ENCODE results near the gene TNS1.
"Not testable (repeated sequence)": the region's sequence is repeated elsewhere in the genome, so short reads cannot be mapped to it uniquely, and the experiment has no call there.

Gene TNS1

DNA sequence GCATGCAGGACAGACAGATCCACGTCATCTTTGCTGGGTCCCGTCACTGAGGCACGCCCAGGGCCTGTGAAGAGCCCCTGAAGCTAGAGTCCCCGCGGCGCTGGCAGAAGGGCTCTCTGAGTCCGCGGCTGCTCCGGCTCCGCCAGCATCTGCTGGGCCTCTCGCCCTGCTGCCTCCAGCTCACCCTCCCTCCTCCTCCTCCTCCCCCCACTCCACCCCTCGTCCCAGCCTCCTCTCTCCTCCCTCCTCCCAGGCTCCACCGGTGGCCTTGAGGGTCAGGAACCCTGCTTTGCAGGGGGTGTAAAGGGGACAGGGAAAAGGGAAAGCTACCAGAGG is at the start of gene TNS1:
Gene TNS1, minus strand, starts transcription at position 151 of the 336 bp plus-strand sequence. Its CDS starts 123 bp downstream, at position 28.
- Mint-ChIP-seq H3K36me3 (ENCODE audit: low read depth) (no peaks in the 10 kb centered on the region), H3K27ac (peak within 1 kb of the TSS; percentile 47), H3K9me3 (no peaks in the 10 kb centered on the region), H3K4me3 (no peak within 1 kb of the TSS), H3K4me1 (ENCODE audit: low read depth) (peaks cover 65% of the 10 kb centered on the region), H3K27me3 (peaks cover 3% of the 10 kb centered on the region)
- intact Hi-C loops (cut with micrococcal nuclease), result no loop called here

DNA sequence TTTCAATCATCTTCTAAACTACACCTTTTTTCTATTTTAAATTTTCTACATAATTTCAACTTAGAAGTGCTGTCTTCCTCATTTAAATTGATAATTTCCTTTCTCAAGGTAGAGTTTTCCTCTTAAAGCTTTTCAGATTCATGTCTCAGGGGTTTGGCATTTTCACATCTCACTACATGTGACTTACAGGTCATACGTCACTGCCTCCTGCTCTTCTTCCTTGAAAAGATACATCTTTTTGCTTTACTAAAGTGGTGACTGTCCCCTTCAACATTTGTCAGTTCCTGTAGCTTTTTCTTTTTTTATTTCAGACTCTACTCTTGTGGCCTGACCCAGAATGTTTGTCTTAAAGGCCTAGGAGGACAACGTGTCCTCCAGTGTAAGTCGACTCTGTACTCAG is 49.1 kb upstream of the TNS1 start:
- Mint-ChIP-seq H3K27ac (peak overlapping the region; percentile 2), H3K4me1 (ENCODE audit: low read depth) (peaks cover 37% of the 10 kb centered on the region), H3K36me3 (ENCODE audit: low read depth) (peaks cover 9% of the 10 kb centered on the region), H3K27me3 (no peaks in the 10 kb centered on the region), H3K9me3 (peaks cover 9% of the 10 kb centered on the region), H3K4me3 (no peak overlapping the region)
- intact Hi-C loops (cut with micrococcal nuclease), result no loop called here

GRCh38 chr2:218047536-218048225 is 44.9 kb upstream of the TNS1 start:
- Mint-ChIP-seq H3K4me1 (ENCODE audit: low read depth) (peaks cover 70% of the 10 kb centered on the region), H3K4me3 (peak overlapping the region; percentile 57), H3K27ac (peak overlapping the region; percentile 83), H3K27me3 (no peaks in the 10 kb centered on the region), H3K36me3 (ENCODE audit: low read depth) (peaks cover 22% of the 10 kb centered on the region), H3K9me3 (peaks cover 9% of the 10 kb centered on the region)
- intact Hi-C loops (cut with micrococcal nuclease), result loop anchor here (2.0 kb wide), 1 partner anchor 17 kb away; no protein-coding TSS in a partner anchor

GRCh38 chr2:218046238-218046637 is 43.4 kb upstream of the TNS1 start:
- intact Hi-C loops (cut with micrococcal nuclease), result no loop called here
- H3K27ac Mint-ChIP-seq, result peak overlapping the region; percentile 83
- H3K9me3 Mint-ChIP-seq, result peaks cover 9% of the 10 kb centered on the region
- H3K27me3 Mint-ChIP-seq, result no peaks in the 10 kb centered on the region
- peaks cover 65% of the 10 kb centered on the region for H3K4me1 Mint-ChIP-seq (ENCODE audit: low read depth)
- peak overlapping the region; percentile 20 for H3K4me3 Mint-ChIP-seq
- H3K36me3 Mint-ChIP-seq (ENCODE audit: low read depth), result peaks cover 22% of the 10 kb centered on the region

DNA sequence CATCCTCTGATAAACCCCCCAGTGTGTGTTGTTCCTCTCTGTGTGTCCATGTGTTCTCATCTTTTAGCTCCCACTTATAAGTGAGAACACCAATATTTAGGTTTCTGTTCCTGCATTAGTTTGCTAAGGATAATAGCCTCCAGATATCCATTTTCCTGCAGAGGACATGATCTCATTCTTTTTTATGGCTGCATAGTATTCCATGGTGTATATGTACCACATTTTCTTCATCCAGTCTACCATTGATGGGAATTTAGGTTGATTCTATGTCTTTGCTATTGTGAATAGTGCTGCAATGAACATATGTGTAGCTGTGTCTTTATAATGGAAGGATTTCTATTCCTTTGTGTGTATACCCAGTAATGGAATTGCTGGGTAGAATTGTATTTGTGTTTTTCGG is 41.8 kb upstream of the TNS1 start:
- H3K27me3 Mint-ChIP-seq; H3K9me3 Mint-ChIP-seq; H3K27ac Mint-ChIP-seq; intact Hi-C loops (cut with micrococcal nuclease); H3K4me3 Mint-ChIP-seq: not testable (repeated sequence)
- peaks cover 72% of the 10 kb centered on the region for H3K4me1 Mint-ChIP-seq (ENCODE audit: low read depth)
- H3K36me3 Mint-ChIP-seq (ENCODE audit: low read depth), result peaks cover 14% of the 10 kb centered on the region

GRCh38 chr2:218043701-218044109 is 40.9 kb upstream of the TNS1 start:
- H3K4me1 Mint-ChIP-seq (ENCODE audit: low read depth), result peaks cover 73% of the 10 kb centered on the region
- no peaks in the 10 kb centered on the region for H3K27me3 Mint-ChIP-seq
- no peak overlapping the region for H3K4me3 Mint-ChIP-seq
- H3K36me3 Mint-ChIP-seq (ENCODE audit: low read depth), result peaks cover 14% of the 10 kb centered on the region
- peak overlapping the region; percentile 45 for H3K27ac Mint-ChIP-seq
- intact Hi-C loops (cut with micrococcal nuclease), result no loop called here
- no peaks in the 10 kb centered on the region for H3K9me3 Mint-ChIP-seq

GRCh38 chr2:218043100-218043499 is 40.3 kb upstream of the TNS1 start:
- peak overlapping the region; percentile 28 for H3K27ac Mint-ChIP-seq
- H3K9me3 Mint-ChIP-seq, result no peaks in the 10 kb centered on the region
- H3K4me3 Mint-ChIP-seq, result no peak overlapping the region
- intact Hi-C loops (cut with micrococcal nuclease), result no loop called here
- peaks cover 14% of the 10 kb centered on the region for H3K36me3 Mint-ChIP-seq (ENCODE audit: low read depth)
- peaks cover 71% of the 10 kb centered on the region for H3K4me1 Mint-ChIP-seq (ENCODE audit: low read depth)
- no peaks in the 10 kb centered on the region for H3K27me3 Mint-ChIP-seq

GRCh38 chr2:218041302-218042168 is 38.7 kb upstream of the TNS1 start:
- H3K36me3 Mint-ChIP-seq (ENCODE audit: low read depth), result peaks cover 14% of the 10 kb centered on the region
- H3K9me3 Mint-ChIP-seq, result no peaks in the 10 kb centered on the region
- H3K27ac Mint-ChIP-seq, result no peak overlapping the region
- peaks cover 71% of the 10 kb centered on the region for H3K4me1 Mint-ChIP-seq (ENCODE audit: low read depth)
- no peaks in the 10 kb centered on the region for H3K27me3 Mint-ChIP-seq
- intact Hi-C loops (cut with micrococcal nuclease), result no loop called here
- no peak overlapping the region for H3K4me3 Mint-ChIP-seq

DNA sequence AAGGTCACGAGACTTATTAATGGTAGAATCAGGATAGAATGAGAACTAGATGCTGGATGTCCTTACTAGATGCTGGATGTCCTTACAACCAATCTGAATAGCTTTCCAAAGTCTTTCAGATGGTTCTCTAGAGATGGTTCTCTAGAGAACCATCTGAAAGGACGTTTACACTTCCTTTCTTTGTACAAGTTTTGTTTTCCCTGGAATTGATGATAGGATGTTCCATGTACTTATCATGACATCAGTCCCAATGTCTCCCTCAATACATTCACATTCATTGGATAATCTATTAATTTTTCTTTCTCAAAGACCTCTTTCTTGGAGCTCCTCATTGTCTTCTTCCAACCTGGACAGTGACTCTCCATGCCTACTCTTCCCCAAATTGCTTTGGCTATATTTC is 38.1 kb upstream of the TNS1 start:
- no peak overlapping the region for H3K27ac Mint-ChIP-seq
- no peak overlapping the region for H3K4me3 Mint-ChIP-seq
- peaks cover 71% of the 10 kb centered on the region for H3K4me1 Mint-ChIP-seq (ENCODE audit: low read depth)
- H3K36me3 Mint-ChIP-seq (ENCODE audit: low read depth), result peaks cover 14% of the 10 kb centered on the region
- no peaks in the 10 kb centered on the region for H3K9me3 Mint-ChIP-seq
- H3K27me3 Mint-ChIP-seq, result no peaks in the 10 kb centered on the region
- intact Hi-C loops (cut with micrococcal nuclease), result no loop called here

GRCh38 chr2:218039171-218039570 is 36.4 kb upstream of the TNS1 start:
- intact Hi-C loops (cut with micrococcal nuclease), result no loop called here
- Mint-ChIP-seq H3K4me1 (ENCODE audit: low read depth) (peaks cover 75% of the 10 kb centered on the region), H3K4me3 (no peak overlapping the region), H3K36me3 (ENCODE audit: low read depth) (peaks cover 10% of the 10 kb centered on the region), H3K27ac (no peak overlapping the region), H3K27me3 (no peaks in the 10 kb centered on the region), H3K9me3 (no peaks in the 10 kb centered on the region)

GRCh38 chr2:218036371-218036770 is 33.6 kb upstream of the TNS1 start:
- intact Hi-C loops (cut with micrococcal nuclease), result loop anchor here (1.0 kb wide), 1 partner anchor 32 kb away; no protein-coding TSS in a partner anchor
- peaks cover 69% of the 10 kb centered on the region for H3K4me1 Mint-ChIP-seq (ENCODE audit: low read depth)
- no peaks in the 10 kb centered on the region for H3K9me3 Mint-ChIP-seq
- H3K27ac Mint-ChIP-seq, result peak overlapping the region; percentile 83
- H3K4me3 Mint-ChIP-seq, result no peak overlapping the region
- no peaks in the 10 kb centered on the region for H3K36me3 Mint-ChIP-seq (ENCODE audit: low read depth)
- H3K27me3 Mint-ChIP-seq, result peaks cover 9% of the 10 kb centered on the region

DNA sequence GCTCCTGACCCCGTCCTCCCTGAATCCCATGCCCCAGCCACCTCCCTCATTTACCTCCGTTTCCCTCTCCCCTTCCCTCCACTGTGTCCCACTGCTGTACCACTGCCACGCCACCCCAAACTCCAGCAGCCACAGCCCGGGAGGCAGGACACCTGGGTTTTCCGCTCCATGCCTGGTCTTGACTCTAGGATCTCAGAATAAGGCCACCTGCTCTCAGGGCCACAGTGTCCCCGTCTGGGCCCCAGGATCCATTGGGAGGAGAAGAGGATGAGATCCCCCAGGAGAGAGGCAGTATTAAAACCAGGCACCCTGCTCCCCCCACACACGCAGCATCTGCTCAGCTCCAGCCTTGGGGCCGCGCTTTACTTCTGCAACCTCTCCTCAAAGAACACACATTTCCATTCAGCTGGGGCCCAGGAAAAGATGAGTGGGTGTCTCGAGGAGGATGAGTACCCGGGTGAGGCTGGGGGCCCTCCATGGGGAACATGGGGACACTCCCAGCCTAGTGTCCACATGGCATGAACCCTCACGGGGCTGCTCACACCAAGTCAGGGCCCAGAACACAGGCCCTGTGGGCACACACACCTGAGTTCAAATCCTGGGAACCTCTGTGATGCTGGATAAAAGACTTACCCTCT is 32.8 kb upstream of the TNS1 start:
- intact Hi-C loops (cut with micrococcal nuclease), result loop anchor here (1.0 to 2.0 kb wide), 2 partner anchors 33 to 251 kb away; no protein-coding TSS in a partner anchor
- Mint-ChIP-seq H3K27ac (peak overlapping the region; percentile 83), H3K9me3 (no peaks in the 10 kb centered on the region), H3K27me3 (peaks cover 9% of the 10 kb centered on the region), H3K4me3 (peak overlapping the region; percentile 60), H3K36me3 (ENCODE audit: low read depth) (no peaks in the 10 kb centered on the region), H3K4me1 (ENCODE audit: low read depth) (peaks cover 61% of the 10 kb centered on the region)

DNA sequence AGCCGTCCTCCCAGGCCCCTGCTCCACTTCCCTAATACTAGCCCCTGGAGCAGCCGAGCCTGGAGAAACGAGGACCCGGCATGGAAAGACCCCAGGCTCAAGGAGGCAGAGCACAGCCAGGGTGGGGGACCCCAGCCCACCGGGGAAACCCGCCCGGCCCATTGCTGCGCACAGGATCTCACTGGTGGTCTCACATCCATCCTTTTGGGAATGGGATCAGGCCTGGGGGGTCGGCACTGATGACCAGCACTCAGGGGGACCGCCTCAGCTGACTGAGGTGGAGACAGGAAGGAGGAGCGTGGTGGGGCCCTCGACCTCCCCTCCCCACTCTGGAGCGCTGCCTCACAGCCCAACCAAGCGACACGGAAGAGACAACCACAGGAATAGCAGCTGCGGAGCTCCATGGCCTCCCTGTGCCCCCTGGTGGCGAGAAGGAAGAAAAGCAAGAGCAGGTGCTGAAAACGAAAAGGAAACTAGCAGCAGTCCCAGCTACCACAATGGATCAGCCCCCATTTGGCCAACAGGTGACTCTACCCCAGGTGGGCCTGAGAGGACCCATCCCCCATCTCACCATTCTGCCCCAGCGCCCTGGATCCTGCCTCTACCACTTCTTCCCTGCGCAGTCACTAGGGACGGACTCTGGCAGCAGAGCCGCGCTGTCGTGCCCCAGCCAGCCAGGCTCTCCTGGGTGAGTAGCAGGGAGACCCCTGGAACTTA is 31.9 kb upstream of the TNS1 start:
- peaks cover 52% of the 10 kb centered on the region for H3K4me1 Mint-ChIP-seq (ENCODE audit: low read depth)
- peak overlapping the region; percentile 83 for H3K27ac Mint-ChIP-seq
- not testable (repeated sequence) for H3K36me3 Mint-ChIP-seq (ENCODE audit: low read depth); H3K9me3 Mint-ChIP-seq; H3K27me3 Mint-ChIP-seq
- peak overlapping the region; percentile 75 for H3K4me3 Mint-ChIP-seq
- intact Hi-C loops (cut with micrococcal nuclease), result loop anchor here (1.0 to 5.0 kb wide), 3 partner anchors 42 to 250 kb away; no protein-coding TSS in a partner anchor

Measured in dendritic cell treated with granulocyte-macrophage colony-stimulating factor and Interleukin-4, amounts not matched to agents 40 ng/mL and 50 ng/mL, for 4 days (primary cell).